ENCODE measurements around the gene PHF19. TPM values are rescaled to one million over a fixed set of nuclear protein-coding genes. Genes with fewer than 3 reads are reported as not detected.
A peak's percentile ranks its signal among the peaks of the same experiment; 100 is the strongest.

Gene PHF19
- total and polyA plus RNA-seq, 10 donors, result 12.6 to 53.0 (median 36.7) TPM

DNA sequence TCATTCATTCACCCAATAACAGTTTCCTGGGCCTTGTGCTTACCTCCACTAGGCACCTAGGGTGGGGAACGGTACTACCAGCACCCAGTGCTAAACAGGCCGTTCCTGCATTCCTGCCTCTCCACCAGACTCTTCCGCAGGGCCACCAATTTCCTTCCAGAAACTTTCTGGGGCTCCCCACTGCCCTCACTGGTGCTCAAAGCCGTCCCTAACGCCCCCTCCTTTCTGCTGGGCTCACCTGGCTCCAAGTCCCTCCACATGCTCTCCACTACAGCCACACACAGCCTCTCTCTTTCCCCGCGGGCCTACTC is 1.4 kb downstream of the PHF19 start:
- Histone ChIP-seq H3K36me3 (peaks cover 0 to 37% (median 16%) of the 10 kb centered on the region in 6 donors), H3K4me1 (peaks cover 15 to 69% (median 37%) of the 10 kb centered on the region in 6 donors), H3K27me3 (replicated peaks in 1 of 7) (no peaks in the 10 kb centered on the region), H3K9me3 (no peaks in the 10 kb centered on the region), H3K4me3 (peak overlapping the region in 4 of 8 donors; percentile 69 to 89 (median 81)), H3K27ac (peak overlapping the region; percentile 89 to 98 (median 94))
- TF ChIP-seq CTCF (IDR thresholded peaks at IDR 0.05 in 8 of 11, conservative IDR thresholded peaks at IDR 0.05 in 3 of 11), result no peak
- TF ChIP-seq POLR2AphosphoS5 (IDR thresholded peaks at IDR 0.05), result no peak
- no peak for TF ChIP-seq POLR2A (IDR thresholded peaks at IDR 0.05)
- 31 to 51% (median 36%) methylated on average over 7 of the region's 7 CpGs for WGBS, 5 donors
- intact Hi-C loops (cut with DNase I; ENCODE audit: low total_unique reads), result no loop called here
- DNase-seq, result peak; percentile 80

GRCh38 chr9:120875195-120875565 is 1.8 kb downstream of the PHF19 start:
- 73 to 89% (median 76%) methylated on average over 4 of the region's 4 CpGs for WGBS, 5 donors
- Histone ChIP-seq H3K4me3 (peak overlapping the region in 1 of 8 donors; percentile 89), H3K9me3 (no peaks in the 10 kb centered on the region), H3K36me3 (peaks cover 0 to 41% (median 16%) of the 10 kb centered on the region in 6 donors), H3K4me1 (peaks cover 15 to 72% (median 39%) of the 10 kb centered on the region in 6 donors), H3K27ac (peak overlapping the region; percentile 89 to 98 (median 94)), H3K27me3 (replicated peaks in 1 of 7) (no peaks in the 10 kb centered on the region)
- DNase-seq, result no peak
- TF ChIP-seq CTCF (IDR thresholded peaks at IDR 0.05 in 8 of 11, conservative IDR thresholded peaks at IDR 0.05 in 3 of 11) (no peak), POLR2A (IDR thresholded peaks at IDR 0.05) (no peak), POLR2AphosphoS5 (IDR thresholded peaks at IDR 0.05) (no peak)
- intact Hi-C loops (cut with DNase I; ENCODE audit: low total_unique reads), result no loop called here

GRCh38 chr9:120874226-120875194 is 2.5 kb downstream of the PHF19 start:
- Histone ChIP-seq H3K4me3 (no peak overlapping the region), H3K36me3 (peaks cover 0 to 48% (median 16%) of the 10 kb centered on the region in 6 donors), H3K27me3 (replicated peaks in 1 of 7) (no peaks in the 10 kb centered on the region), H3K4me1 (peaks cover 15 to 72% (median 41%) of the 10 kb centered on the region in 6 donors), H3K9me3 (no peaks in the 10 kb centered on the region), H3K27ac (peak overlapping the region in 6 of 8 donors; percentile 89 to 98 (median 94))
- no peak for TF ChIP-seq CTCF (IDR thresholded peaks at IDR 0.05 in 8 of 11, conservative IDR thresholded peaks at IDR 0.05 in 3 of 11)
- no peak for TF ChIP-seq POLR2A (IDR thresholded peaks at IDR 0.05)
- TF ChIP-seq POLR2AphosphoS5 (IDR thresholded peaks at IDR 0.05), result no peak
- intact Hi-C loops (cut with DNase I; ENCODE audit: low total_unique reads), result loop anchor here (5.0 kb wide), 1 partner anchor 63 kb away; no protein-coding TSS in a partner anchor
- 90 to 94% (median 93%) methylated on average over 7 to 10 of the region's 10 CpGs for WGBS, 5 donors
- peak; percentile 56 for DNase-seq

DNA sequence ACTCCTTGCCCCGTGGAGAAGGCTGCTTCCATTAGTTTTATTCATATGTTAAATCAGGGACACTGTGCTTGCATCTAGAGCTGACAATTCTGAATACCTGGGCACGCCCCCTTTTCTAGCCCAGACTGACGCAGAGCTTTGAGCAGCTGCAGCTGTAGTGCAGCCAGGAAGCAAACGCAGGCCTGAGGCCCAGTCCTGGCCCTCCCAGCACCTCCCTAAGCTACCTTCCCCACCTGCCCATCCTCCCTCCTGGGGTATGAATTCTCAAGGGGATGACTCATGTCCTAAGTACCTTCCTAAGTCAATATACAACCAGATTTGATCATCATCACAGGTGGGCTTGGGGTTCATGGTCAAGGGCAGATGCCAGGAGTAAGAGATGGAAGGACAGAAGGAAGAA is 3.5 kb downstream of the PHF19 start:
- TF ChIP-seq CTCF (IDR thresholded peaks at IDR 0.05 in 8 of 11, conservative IDR thresholded peaks at IDR 0.05 in 3 of 11) (no peak), POLR2AphosphoS5 (IDR thresholded peaks at IDR 0.05) (no peak), POLR2A (IDR thresholded peaks at IDR 0.05) (no peak)
- WGBS, 5 donors, result 68 to 87% (median 83%) methylated on average over 4 of the region's 4 CpGs
- H3K4me1 ChIP-seq, result peaks cover 15 to 68% (median 38%) of the 10 kb centered on the region in 6 donors
- H3K27ac ChIP-seq, result peak overlapping the region in 4 of 8 donors; percentile 19 to 98 (median 63)
- peaks cover 0 to 49% (median 16%) of the 10 kb centered on the region in 6 donors for H3K36me3 ChIP-seq
- no peaks in the 10 kb centered on the region for H3K27me3 ChIP-seq (replicated peaks in 1 of 7)
- DNase-seq, result peak; percentile 68
- no peak overlapping the region for H3K4me3 ChIP-seq
- no peaks in the 10 kb centered on the region for H3K9me3 ChIP-seq
- intact Hi-C loops (cut with DNase I; ENCODE audit: low total_unique reads), result loop anchor here (5.0 kb wide), 1 partner anchor 64 kb away; no protein-coding TSS in a partner anchor

Data from spleen (tissue), 11 donors.